ENCODE measurements around the gene PTPRD.

DNA sequence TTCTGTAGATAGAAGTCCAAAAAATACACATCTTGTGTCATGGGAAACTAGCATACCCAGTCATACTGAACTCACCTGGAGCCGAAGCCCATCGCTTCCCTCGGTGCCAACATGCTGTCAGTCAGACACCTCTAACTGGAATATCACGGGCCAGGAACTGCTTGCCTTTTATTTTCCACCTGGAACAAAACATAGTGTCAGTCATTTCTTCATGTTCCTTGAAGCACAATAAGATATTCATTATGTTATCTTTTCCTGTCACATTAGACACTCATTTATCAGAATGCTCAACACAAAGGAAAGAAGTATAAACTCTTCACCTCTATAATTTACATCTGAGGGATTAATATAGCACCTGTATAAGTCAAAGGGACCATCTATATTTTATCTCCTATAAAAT lies 674.4 kb downstream of the PTPRD start:
- TF ChIP-seq TAF1 (IDR thresholded peaks at IDR 0.05; ENCODE audit: borderline replicate concordance, low read depth, low read length): no peak
- no peak for TF ChIP-seq POLR2AphosphoS5 (IDR thresholded peaks at IDR 0.05; ENCODE audit: low read depth, low read length)

Measured in GM12892 (cell line).